Erythroblast (primary cell): ENCODE results near the gene RHEB.

Experiments
- GATA1 ChIP-seq: IDR thresholded peaks from 2 replicates; pipeline ENCODE4 v1.6.1; 2011; ENCODE audit warnings: low read depth, mild to moderate bottlenecking, control low read depth, low read length, moderate library complexity
- POLR2A ChIP-seq: IDR thresholded peaks from 2 replicates; pipeline ENCODE4 v1.6.1; 2011; ENCODE audit warnings: mild to moderate bottlenecking, low read length

DNA sequence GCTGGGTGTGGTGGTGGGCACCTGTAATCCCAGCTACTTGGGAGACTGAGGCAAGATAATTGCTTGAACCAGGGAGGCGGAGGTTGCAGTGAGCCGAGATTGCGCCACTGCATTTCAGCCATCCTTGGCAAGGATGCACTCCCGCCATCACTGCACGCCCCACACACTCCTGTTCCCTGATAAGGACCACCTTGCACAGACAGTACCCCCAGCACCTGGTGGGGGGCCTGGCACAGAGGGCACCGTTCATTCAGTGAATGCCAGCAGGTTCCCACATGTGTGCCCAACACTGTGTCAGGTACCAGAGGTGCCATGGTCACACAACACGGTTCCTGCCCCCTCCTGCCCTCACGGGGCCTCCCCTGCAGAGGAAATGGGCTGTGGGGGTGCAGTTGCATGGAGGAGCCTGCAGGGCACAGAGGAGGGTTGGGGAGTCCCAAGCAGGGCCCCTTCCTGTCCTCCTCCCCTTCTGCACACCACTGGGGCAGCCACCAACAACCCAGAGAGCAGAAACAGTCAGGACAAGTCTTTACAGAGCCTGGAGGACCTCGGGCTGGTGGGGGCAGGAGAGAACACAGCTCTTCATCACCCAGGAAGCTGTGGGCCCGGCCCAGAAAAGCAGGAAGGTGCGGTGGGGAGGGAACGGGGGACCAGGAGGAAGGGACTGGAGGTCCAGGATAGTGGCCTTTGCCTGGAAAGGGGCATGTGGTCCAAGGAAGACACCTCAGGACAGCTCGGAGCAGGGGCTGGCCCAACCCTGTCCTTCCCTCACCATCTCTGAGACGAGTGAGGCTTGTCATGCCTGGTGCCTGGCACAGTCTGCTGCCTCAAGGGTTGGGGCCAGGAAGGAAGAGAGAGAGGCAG lies 86.8 kb downstream of the RHEB start:
- TF ChIP-seq POLR2A (no peak), GATA1 (no peak)
